Stomach (tissue), 4 donors: ENCODE measurements around the gene EME2.

Experiments
- EP300 ChIP-seq: sonication (generic); formaldehyde crosslinking; IDR thresholded peaks from one replicate; pipeline ENCODE4 v1.6.1; 2017; ENCODE audit warnings: antibody characterized with exemption
- POLR2AphosphoS5 ChIP-seq, 3 donors: sonication (generic); formaldehyde crosslinking; IDR thresholded peaks; one replicate each; pipeline ENCODE4 v1.6.1; 2016; ENCODE audit warnings: antibody characterized with exemption in 3 of 3

GRCh38 chr16:1731073-1731472, 41.5 kb upstream of the EME2 start:
- TF ChIP-seq POLR2AphosphoS5 (IDR thresholded peaks at IDR 0.05) (no peak), EP300 (no peak)
